Effector CD4-positive, alpha-beta T cell (primary cell): ENCODE results near the gene ATG4A.

Experiments used
- DNase-seq: peaks from one replicate; pipeline ENCODE4 v3.0.0-alpha.2; 2020
- total RNA-seq: gene quantifications from one replicate; lab custom pipeline; 2026; lab: John Stamatoyannopoulos, UW

ATG4A gene, protein sequence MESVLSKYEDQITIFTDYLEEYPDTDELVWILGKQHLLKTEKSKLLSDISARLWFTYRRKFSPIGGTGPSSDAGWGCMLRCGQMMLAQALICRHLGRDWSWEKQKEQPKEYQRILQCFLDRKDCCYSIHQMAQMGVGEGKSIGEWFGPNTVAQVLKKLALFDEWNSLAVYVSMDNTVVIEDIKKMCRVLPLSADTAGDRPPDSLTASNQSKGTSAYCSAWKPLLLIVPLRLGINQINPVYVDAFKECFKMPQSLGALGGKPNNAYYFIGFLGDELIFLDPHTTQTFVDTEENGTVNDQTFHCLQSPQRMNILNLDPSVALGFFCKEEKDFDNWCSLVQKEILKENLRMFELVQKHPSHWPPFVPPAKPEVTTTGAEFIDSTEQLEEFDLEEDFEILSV
- 11.1 reads per million, percentile 34 among the genes with 10 or more reads in this experiment for total RNA-seq

DNA sequence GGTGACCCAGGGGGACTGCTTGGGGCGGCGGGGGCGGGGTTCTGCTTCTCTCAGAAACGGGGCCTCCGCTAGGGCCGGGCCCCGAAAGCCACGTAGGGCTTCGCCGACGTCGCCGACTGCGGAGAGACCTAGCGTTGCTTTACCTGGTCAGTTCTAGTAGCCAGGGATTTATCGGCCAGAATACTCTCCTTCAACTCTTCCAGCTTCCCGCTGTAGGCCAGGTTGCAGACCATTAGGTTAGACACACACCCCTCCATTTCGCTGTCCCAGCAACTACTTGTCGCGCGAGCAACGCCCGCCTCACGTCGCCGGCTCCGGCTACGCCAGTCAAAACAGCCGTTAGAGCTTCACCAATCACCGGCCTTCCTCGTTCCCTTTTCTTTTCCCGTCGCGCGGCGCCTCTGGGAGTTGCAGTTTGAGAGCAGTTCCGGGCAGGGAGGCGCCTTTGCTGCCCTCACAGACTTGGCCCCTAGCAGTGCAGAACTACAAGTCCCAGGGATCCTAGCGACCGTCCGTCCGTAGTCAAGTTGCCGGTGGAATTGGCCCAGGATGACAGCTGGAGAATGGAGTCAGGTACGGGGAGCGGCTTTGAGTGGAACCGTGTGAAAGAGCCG is at the start of gene ATG4A, which contains the start of gene PSMD10:
Gene ATG4A (plus strand): TSS at position 515 of the 614 bp plus-strand sequence. CDS start 49 bp downstream, at position 564.
Gene PSMD10 (minus strand): TSS at position 279 of the 614 bp plus-strand sequence. CDS start 22 bp downstream, at position 257.
- DNase-seq = peak; percentile 84

DNA sequence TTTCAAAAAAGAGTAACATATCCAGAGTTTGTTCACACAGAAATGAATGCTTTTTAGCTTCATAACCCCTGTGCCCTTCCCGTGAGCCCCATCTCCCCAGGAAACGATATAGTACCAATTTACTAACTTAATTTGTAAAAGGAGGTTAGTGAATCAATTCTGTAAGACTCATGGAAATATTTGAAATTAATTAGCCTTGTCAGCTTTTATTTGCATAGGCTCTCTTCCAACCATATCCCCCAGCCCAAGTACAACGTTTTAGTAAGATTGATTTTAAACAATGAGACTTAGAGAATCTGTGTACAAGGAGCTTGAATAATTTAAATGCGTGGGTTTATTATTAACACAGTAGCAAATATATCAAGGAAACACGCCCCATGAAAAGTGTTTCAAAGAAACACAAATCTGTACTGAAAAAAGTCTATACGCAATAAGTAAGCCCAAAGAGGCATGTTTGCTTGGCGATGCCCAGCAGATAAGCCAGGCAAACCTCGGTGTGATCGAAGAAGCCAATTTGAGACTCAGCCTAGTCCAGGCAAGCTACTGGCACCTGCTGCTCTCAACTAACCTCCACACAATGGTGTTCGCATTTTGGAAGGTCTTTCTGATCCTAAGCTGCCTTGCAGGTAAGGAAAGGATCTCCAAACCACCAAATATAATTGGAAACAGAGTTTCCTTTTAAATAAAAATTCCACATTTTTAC is 46.9 kb upstream of the ATG4A start, which contains the start of gene VSIG1:
Gene VSIG1 (plus strand): TSS at position 512 of the 703 bp plus-strand sequence. CDS start 66 bp downstream, at position 578.
- DNase-seq = no peak

DNA sequence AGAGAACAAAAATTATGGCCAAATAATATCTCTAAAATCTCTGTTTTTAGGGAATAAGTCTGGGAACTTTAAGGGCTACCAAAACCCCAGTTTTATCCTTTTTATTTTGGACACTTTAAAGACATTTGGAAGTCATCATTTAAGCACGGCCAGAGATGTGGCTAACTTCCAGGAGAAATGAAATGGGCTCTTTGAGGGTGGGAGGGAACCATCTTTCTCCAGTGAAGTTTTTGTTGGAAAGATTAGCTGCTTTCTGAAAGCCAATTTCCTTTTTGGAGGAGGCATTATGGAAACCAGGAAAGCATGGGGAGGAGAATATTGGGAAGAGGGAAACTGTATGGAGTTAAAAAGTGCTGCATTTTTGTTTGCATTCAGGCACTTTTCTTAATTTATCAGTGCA is 41.9 kb upstream of the ATG4A start:
- DNase-seq = no peak

DNA sequence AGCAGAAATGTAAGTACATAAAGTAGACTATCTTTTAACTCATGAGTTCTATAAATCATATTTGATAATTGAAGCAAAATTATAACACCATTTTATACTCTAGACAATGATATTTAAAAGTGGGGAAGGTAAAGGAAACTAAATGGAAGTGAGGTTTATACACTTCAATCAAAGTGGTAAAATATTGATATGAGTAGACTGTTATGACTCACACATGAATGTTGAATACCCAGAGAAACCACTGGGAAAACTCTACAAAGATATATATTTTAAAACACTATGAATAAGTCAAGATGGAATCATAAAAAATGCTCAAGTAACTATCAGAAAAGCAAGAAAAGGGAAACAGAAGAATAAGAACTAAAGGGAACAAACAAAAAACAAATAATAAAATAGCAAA is 38.4 kb upstream of the ATG4A start:
- DNase-seq = no peak

DNA sequence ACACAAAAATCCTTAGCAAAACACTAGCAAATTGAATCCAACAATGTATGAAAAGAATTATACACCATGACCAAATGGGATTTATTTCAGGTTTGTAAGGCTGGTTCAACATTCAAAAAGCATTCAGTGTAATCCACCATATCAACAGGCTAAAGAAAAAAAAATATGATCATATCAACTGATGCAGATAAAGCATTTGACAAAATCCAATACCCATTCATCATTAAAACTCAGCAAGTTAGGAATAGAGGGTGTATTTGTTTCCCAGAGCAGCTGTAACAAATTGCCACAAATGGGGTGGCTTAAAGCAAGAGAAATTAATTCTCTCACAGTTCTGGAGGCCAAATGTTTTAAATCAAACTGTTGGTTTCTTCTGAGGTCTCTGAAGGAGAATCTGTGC is 36.0 kb upstream of the ATG4A start:
- no peak for DNase-seq

DNA sequence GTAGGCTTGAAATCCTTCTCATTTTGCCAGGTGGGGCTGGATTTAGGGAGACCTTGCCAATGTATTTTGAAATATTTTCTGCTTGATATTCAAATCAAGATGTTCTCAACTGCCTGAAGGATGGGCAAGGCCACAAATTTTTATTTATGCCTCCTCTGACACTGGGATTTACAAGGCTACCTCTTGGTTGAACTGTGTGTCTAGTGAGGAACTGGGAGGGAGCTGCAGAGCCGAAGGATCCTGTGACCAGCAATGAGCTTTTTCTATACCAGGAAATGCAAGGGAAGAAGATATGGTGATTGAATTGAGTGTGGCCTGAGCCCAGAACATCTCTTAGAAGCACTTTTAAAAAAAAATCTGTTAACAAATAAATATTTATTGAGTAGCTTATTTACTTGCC is 31.8 kb upstream of the ATG4A start:
- no peak for DNase-seq

DNA sequence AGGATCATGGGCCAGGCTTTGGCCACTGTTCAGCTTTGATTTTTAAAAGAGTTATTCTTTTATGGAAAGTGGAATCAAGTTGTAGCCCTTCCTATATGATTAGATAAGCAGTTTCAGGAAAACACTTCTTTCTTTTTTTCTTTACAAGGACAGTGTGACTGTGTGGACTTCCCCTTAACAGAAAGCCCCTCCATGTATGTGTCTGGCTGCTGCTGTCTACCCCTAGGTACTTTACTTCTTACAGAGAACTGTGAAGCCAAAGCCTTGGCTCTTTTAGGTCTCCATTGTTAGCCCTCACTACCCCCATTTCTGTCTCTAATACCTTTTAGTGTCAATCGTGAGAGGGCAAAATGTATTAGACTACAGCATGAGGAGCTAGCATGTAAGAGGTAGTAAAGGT is 27.6 kb upstream of the ATG4A start:
- no peak for DNase-seq

DNA sequence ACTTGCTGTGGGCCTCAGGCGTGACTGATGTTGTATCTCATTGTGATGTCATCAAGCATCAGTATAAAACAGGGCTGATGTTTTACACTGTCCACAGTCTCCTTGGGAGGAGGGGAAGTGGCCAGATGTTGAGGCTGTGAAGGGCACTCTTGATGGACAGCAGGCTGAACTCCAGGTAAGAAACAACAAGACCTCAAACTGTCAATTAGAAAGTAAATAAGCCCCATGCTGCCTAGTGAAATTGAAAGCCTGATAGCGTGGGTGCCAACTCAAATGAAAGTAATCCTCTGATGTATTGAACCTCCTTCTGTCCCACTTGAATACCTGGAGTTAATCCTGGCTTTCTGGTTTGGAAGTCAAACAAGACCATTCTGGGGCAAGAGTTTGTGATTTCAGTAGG is 27.0 kb upstream of the ATG4A start:
- no peak for DNase-seq

DNA sequence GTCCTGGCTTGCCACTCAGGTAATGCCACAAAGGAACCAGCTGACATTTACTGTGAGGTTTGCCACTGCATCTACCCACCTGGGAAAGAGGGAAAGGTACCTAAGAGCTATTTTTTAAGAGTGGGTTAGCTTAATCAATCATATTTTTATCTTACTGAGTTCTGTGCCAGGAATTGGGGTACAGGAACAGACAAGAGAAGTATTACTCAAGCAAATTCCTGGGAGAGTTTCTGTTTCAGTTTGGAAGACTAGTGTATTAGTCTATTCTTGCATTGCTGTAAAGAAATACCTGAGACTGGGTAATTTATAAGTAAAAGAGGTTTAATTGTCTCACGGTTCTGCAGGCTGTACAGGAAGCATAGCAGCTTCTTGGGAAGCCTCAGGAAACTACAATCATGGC is 23.5 kb upstream of the ATG4A start:
- DNase-seq = no peak

DNA sequence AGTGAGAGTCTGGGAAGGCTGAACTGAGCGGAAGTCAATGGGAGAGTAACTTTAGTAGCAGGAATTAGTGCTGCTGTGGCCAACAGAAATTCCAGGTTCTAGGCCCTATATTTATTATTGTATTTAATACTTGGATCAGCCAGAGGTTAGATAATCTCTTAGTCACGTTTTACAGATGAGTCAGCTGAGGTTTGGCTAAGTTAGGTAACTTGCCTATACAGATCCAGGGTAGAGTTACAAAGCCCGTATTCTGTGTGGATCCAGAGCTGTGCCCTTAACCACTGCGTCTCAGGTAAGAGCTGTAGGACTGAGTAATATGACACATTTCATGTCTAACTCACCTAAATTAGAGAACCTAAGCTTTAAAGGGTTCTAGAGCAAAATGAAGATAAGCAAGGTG is 20.7 kb upstream of the ATG4A start:
- DNase-seq = no peak

DNA sequence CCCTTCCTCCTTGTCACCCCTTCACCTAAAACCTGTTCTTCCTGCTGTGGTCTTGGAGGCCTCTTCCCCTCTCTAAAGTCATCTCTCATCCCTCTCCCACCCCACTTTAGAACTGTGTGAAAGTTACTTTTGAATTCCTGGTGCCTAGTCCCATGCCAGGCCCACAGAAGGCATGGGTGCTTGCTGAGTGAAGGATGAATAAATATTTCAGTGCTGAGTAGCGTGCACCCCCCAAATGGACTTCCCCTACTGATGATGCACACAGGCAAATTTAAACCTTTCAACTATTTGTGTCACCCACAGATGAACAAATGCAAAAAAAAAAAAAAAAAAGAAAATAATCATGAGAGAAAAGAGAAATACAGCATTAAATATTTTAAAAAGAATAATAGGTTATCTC is 20.0 kb upstream of the ATG4A start:
- DNase-seq = no peak

DNA sequence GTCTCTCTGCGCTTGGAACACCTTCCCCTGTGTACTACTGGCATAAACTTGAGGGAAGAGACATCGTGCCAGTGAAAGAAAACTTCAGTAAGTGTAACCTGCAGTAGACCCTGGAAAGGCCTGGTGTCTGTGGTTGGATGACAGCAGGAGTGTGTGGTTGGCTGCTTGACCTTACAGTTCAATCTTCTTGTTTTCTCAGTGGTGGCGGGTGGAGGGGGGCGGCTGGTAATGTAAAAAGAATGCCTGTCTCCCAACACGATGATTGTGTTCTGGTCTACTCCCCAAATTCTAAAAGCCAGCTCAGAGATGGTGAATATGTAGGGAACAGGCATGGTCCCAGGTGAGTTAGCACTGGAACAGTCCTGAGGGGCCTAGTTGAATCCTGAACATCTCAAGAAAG is 18.8 kb upstream of the ATG4A start:
- no peak for DNase-seq

DNA sequence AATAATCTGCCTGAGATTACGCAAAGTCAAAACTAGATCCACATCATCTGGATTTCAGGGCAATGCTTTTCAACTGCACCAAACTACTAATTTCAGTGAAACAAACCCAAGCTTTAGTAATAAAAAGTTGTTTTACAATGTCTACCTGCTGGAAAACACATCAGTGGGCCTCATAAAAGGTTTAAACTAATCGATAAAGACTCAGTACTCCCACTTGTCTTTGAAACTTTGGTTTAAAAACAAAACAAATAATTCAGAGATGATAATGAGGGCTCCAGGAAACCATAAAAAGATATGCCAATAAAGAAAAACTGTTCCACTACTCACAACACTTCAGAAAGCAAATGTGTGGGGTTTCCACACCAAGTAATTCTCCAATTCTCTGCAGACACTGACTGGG is 10.5 kb upstream of the ATG4A start:
- DNase-seq = no peak

DNA sequence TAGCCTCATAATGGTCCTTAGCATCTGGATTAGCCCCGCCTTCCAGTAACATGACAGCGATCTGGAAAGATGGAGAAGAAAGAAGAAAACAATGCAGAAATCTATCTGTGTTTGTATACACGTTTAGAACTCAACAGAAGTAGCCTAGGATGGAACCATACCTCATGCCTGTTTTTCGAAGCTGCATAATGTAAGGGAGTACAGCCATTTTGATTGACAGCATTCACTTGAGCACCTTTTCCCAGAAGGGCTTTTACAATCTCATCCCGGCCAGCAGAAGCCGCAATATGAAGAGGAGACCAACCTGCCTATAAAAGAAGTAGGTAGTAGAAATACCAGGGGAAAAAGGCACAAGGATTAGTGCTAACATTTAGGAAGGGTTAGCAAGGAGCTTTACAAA is 3.8 kb upstream of the ATG4A start:
- no peak for DNase-seq

DNA sequence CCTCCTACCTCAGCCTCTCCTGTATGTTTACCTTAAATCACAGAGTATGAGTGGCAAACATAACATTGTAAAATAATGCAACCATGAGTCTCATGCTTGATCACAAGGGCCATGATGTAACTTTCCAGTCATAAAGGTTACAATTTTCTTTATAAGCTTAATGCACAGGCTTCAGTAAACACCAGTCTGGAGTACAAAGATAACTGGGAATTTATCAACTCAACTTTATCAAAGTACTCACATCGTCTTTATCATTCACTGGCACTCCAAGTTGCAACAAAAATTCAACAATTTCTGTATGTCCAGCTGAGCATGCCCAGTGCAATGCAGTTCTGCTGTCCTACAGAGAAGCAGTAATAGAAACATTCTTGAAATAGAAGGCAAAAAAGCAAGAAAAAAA is 3.1 kb upstream of the ATG4A start:
- no peak for DNase-seq

DNA sequence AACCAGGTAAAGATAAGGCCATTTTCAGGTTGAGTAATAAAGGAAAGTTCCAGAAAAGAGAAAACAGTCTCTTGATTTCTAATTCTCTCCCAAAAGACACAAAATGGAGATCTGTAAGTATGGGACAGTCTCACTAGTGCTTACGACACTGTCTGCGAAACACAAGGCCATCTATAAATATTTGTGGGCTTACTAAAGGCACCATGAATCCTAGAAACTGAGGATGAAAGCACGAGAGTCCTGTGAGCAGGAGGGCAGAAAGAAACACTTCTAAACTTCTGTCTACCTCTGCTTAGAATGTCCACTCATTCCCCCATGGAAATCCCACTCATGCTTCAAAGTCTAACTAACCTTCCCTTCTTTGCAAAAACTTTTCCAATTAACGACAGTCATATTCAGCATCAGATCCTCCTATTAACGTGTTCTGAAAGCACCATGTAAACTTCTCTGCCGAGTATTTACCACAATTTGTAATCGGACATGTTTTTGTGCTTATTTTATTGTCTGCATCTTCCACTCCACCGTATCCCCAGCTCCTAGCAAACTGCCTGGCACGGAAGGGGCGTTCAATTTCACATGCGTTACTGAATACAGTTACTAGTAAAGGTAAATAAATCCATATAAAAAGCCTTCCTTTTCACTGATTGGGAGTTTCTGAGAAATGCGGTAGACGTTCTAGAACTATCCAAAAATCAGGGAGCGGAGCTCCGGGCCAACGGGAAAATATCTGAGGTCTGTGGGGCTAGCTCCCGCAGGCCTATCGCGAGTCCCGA is 901 bp upstream of the ATG4A start:
- no peak for DNase-seq

DNA sequence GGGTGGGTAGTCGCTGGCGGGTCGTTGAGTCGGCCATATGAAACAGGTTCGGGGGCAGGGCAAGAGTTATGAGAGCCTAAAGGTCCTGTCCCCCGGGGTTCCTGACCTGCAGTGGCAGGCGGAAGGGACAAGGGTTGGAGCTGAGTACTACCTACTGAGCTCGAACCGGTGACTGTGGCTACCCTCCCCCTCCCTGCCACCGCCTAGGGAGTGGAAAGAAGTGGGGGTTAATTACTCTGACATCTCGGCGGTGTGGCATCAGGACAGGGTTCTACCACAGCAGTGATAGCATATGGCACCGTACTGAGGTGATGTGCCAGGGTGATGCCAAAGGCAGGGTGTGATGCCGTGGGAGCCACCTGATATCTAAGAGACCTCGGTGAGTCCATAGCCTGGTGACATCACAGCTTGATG is 307 bp downstream of the ATG4A start:
- no peak for DNase-seq

DNA sequence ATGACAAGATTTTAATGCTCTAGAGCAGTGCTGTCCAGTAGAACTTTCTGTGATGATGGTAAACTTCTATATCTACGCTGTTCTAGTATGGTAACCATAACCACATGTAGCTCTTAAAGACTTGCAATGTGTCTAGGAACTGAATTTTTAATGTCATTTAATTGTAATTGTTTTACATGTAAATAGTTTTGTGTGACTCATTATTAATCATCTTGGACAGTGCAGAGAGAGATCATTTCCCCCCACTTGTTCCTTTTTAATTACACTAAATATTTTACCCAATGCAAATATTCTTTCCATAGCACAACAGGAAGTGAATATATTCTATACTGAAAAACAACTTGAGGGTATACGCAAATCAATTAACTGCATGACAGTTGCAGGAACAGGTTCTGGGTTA is 5.8 kb downstream of the ATG4A start:
- no peak for DNase-seq

DNA sequence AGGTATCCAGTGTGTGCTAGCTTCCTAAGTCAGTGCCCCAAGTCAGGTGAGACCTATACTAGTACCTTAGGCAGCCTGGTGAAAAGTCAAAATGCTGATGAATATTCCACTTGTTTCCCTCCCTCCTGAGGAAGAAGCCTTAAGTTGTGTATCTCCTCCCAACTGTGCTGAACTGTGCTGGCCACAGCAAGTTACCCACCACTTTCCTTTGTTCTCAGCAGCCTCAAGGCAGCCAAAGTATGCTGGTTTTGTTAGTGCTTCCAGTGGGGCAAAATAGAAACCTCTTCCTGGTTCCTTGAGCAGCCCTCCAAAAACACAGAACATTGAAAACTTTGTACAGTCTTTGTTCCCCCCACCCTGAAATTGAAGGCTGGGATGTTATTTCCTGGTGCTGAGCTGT is 13.9 kb downstream of the ATG4A start:
- no peak for DNase-seq

DNA sequence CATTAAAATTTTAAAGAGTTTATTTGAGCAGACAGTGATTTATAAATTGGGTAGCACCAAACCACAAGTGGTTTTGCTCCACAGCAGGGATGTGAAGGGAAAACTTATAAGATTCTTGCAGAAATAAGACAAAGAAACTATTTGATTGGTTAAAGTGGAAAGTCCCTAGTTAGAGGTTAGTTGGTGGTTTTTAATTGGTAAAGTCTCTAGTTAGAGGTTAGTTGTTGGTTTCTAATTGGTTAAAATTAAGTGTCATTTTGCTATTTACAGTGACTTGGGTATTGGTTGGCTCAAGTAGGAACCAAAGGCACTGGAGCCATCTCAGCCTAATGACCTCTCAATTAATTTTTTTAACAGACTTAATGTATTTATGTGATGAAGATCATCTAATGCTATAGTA is 23.0 kb downstream of the ATG4A start:
- DNase-seq = no peak

DNA sequence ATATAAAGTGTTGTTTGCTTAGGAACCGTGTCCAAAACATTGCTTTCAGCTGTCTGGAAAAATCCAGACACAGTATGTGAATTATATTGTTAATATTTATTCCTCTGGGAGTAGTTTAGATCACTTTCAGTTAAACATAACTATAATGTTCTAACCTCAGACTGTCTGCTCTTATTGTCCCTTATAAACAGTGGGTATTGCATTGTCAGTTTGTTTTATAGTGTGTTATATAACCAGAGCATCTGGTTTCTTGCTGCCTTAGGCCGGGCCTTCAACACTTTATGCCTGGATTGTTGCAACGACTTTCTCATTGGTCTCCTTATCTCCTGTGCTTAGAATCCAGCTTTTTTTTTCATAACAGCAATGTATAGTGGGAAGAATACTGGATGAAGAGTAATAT is 26.4 kb downstream of the ATG4A start:
- DNase-seq = no peak

DNA sequence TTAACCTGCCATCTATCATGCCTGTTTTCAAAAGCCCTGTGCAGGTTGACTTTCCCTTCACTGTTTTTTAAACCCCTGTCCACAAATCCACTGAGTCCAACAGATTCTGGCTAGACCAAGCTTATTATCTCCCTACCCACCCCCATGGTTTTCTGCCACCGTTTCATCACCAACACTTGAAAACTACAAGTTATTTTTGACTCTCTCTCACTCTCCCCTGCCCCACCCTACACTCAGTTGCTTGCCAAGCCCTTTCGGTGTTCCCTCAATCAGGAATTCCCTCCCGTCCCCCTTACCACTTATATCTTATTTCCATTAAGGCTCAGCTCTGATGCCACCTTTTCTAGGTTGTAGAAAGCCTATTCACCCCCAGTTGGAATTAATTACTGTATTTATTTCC is 29.7 kb downstream of the ATG4A start:
- DNase-seq = no peak

DNA sequence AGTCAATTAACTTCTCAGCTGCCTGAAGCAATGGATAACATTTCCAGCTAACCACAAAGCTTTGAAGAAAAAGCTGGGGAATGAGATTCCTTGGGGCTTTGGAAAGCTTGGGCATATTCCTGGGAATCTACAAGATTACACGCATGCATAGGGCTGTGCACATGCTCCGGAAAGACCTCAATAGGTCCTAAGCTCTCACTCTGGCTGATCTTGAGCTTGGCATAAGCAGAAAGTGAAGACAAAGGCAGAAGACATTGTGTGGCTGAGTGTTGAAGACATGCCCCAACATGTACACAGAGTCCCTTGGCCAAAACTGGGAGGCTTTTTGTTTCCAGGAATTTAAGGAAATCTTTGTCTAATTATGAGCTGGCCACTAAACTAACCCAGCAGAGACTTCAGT is 31.2 kb downstream of the ATG4A start:
- DNase-seq = no peak
